H9 (cell line): ENCODE measurements around the gene ACTL8. TPM values are rescaled to one million over a fixed set of nuclear protein-coding genes. Genes with fewer than 3 reads are reported as not detected.

ENCODE experiments used
- DNase-seq: peaks from one replicate; pipeline ENCODE4 v3.0.0-alpha.2; 2017
- H2AFZ ChIP-seq: one replicate; pipeline ENCODE4 v1.6.1; 2013; ENCODE audit warnings: mild to moderate bottlenecking, low read length, control low read depth, moderate library complexity
- H2AK5ac ChIP-seq: 2 replicates; pipeline ENCODE4 v1.6.1; 2013; ENCODE audit warnings: low read length, control low read depth, mixed read lengths; ENCODE audit not compliant: insufficient read length
- H2BK120ac ChIP-seq: one replicate; pipeline ENCODE4 v1.6.1; 2013; ENCODE audit warnings: low read depth, mild to moderate bottlenecking, low read length, control low read depth, inconsistent platforms; ENCODE audit not compliant: poor library complexity, severe bottlenecking
- H2BK12ac ChIP-seq: 2 replicates; pipeline ENCODE4 v1.6.1; 2013; ENCODE audit warnings: low read length, control low read depth, mixed read lengths, low read depth; ENCODE audit not compliant: insufficient read length
- H2BK15ac ChIP-seq: 2 replicates; pipeline ENCODE4 v1.6.1; 2013; ENCODE audit warnings: low read depth, low read length, control low read depth
- H2BK20ac ChIP-seq: one replicate; pipeline ENCODE4 v1.6.1; 2013; ENCODE audit warnings: low read depth, mild to moderate bottlenecking, low read length, control low read depth, inconsistent platforms; ENCODE audit not compliant: poor library complexity, severe bottlenecking
- H2BK5ac ChIP-seq: 2 replicates; pipeline ENCODE4 v1.6.1; 2013; ENCODE audit warnings: low read length, control low read depth, mixed read lengths; ENCODE audit not compliant: insufficient read length
- H3K14ac ChIP-seq: 2 replicates; pipeline ENCODE4 v1.6.1; 2013; ENCODE audit warnings: low read length, control low read depth; ENCODE audit not compliant: insufficient read depth
- H3K18ac ChIP-seq: 2 replicates; pipeline ENCODE4 v1.6.1; 2013; ENCODE audit warnings: low read depth, mild to moderate bottlenecking, mixed read lengths, low read length, control low read depth; ENCODE audit not compliant: insufficient read length
- H3K23ac ChIP-seq: 2 replicates; pipeline ENCODE4 v1.6.1; 2013; ENCODE audit warnings: low read length, control low read depth, mixed read lengths, low read depth; ENCODE audit not compliant: insufficient read length
- H3K23me2 ChIP-seq: 2 replicates; pipeline ENCODE4 v1.6.1; 2013; ENCODE audit warnings: low read depth, mild to moderate bottlenecking, mixed read lengths, low read length, control low read depth; ENCODE audit not compliant: insufficient read length, poor library complexity, severe bottlenecking
- H3K27ac ChIP-seq: 2 replicates; pipeline ENCODE4 v1.5.1; 2013; ENCODE audit warnings: low read length, control low read depth, mixed read lengths, low read depth; ENCODE audit not compliant: insufficient read length
- H3K27me3 ChIP-seq: 2 replicates; pipeline ENCODE4 v1.6.1; 2013; ENCODE audit warnings: low read length, control low read depth, inconsistent platforms; ENCODE audit not compliant: insufficient read depth
- H3K4ac ChIP-seq: 2 replicates; pipeline ENCODE4 v1.6.1; 2013; ENCODE audit warnings: low read depth, mild to moderate bottlenecking, control low read depth, inconsistent platforms, low read length, moderate library complexity
- H3K4me1 ChIP-seq: 2 replicates; pipeline ENCODE4 v1.6.1; 2013; ENCODE audit warnings: low read length, control low read depth, inconsistent platforms; ENCODE audit not compliant: insufficient read depth
- H3K4me2 ChIP-seq: 2 replicates; pipeline ENCODE4 v1.6.1; 2013; ENCODE audit warnings: low read length, control low read depth, mixed read lengths; ENCODE audit not compliant: insufficient read length, insufficient read depth
- H3K56ac ChIP-seq: 2 replicates; pipeline ENCODE4 v1.6.1; 2013; ENCODE audit warnings: low read depth, mild to moderate bottlenecking, mixed read lengths, low read length, control low read depth; ENCODE audit not compliant: insufficient read length
- H3K79me1 ChIP-seq: 2 replicates; pipeline ENCODE4 v1.6.1; 2013; ENCODE audit warnings: low read depth, mild to moderate bottlenecking, moderate library complexity, low read length, control low read depth, inconsistent platforms; ENCODE audit not compliant: insufficient read depth, poor library complexity, severe bottlenecking
- H3K79me2 ChIP-seq: 2 replicates; pipeline ENCODE4 v1.6.1; 2013; ENCODE audit warnings: low read length, control low read depth, inconsistent platforms; ENCODE audit not compliant: insufficient read depth
- H3K9ac ChIP-seq: 2 replicates; pipeline ENCODE4 v1.6.1; 2013; ENCODE audit warnings: low read length, control low read depth, mixed read lengths; ENCODE audit not compliant: insufficient read length; ENCODE audit errors: extremely low read depth
- H3K9me3 ChIP-seq: one replicate; pipeline ENCODE4 v1.6.1; 2013; ENCODE audit warnings: low read depth, low read length, inconsistent platforms; ENCODE audit not compliant: control insufficient read depth
- H3T11ph ChIP-seq: one replicate; pipeline ENCODE4 v1.6.1; 2013; ENCODE audit warnings: mild to moderate bottlenecking, low read length, control low read depth, inconsistent platforms
- H4K20me1 ChIP-seq: one replicate; pipeline ENCODE4 v1.6.1; 2013; ENCODE audit not compliant: control insufficient read depth, insufficient read length, insufficient read depth
- H4K5ac ChIP-seq: 2 replicates; pipeline ENCODE4 v1.6.1; 2013; ENCODE audit warnings: low read depth, mild to moderate bottlenecking, mixed read lengths, low read length, control low read depth; ENCODE audit not compliant: insufficient read length
- H4K8ac ChIP-seq: replicated peaks from 2 replicates; pipeline ENCODE4 v1.6.1; 2013; ENCODE audit warnings: low read length, control low read depth, mixed read lengths, low read depth; ENCODE audit not compliant: insufficient read length
- H4K91ac ChIP-seq: 2 replicates; pipeline ENCODE4 v1.6.1; 2013; ENCODE audit warnings: low read depth, mild to moderate bottlenecking, moderate library complexity, mixed read lengths, low read length, control low read depth; ENCODE audit not compliant: insufficient read length
- H3K27ac Mint-ChIP-seq, 3 experiments: 2 replicates in 2 of 3; 3 replicates in 1 of 3; pipeline ENCODE4 v1.8.0; 2020 to 2021; ENCODE audit warnings: mixed read lengths in 3 of 3, mild to moderate bottlenecking in 1 of 3, moderate library complexity in 1 of 3
- H3K27me3 Mint-ChIP-seq: 2 replicates; pipeline ENCODE4 v1.8.0; 2021; ENCODE audit warnings: low read depth, mild to moderate bottlenecking, moderate library complexity, mixed read lengths
- H3K36me3 Mint-ChIP-seq, 3 experiments: 2 replicates in 2 of 3; 3 replicates in 1 of 3; pipeline ENCODE4 v1.8.0; 2020 to 2021; ENCODE audit warnings: low read depth in 3 of 3, mixed read lengths in 3 of 3; ENCODE audit not compliant: insufficient read depth in 1 of 3
- H3K4me1 Mint-ChIP-seq, 2 experiments: 2 replicates each; pipeline ENCODE4 v1.8.0; 2020; ENCODE audit warnings: mixed read lengths in 2 of 2
- H3K4me3 Mint-ChIP-seq, 2 experiments: 2 replicates in 1 of 2; 3 replicates in 1 of 2; pipeline ENCODE4 v1.8.0; 2020 to 2021; ENCODE audit warnings: mild to moderate bottlenecking in 2 of 2, mixed read lengths in 2 of 2, moderate library complexity in 1 of 2
- H3K9me3 Mint-ChIP-seq, 2 experiments: 2 replicates in 1 of 2; 3 replicates in 1 of 2; pipeline ENCODE4 v1.8.0; 2020; ENCODE audit warnings: mild to moderate bottlenecking in 2 of 2, mixed read lengths in 2 of 2, moderate library complexity in 1 of 2
- CTCF ChIP-seq: fragments of 200-600 bp; sonication (generic); conservative IDR thresholded peaks from 3 replicates; pipeline ENCODE4 v1.8.0; 2021; ENCODE audit warnings: antibody characterized with exemption, mild to moderate bottlenecking
- WGBS: extraction: QIAGEN DNeasy Blood & Tissue Kit; methylation state at CpG from one replicate; pipeline ENCODE4 v1.1.7; 2013; ENCODE audit warnings: missing lambda C conversion rate, low lambda C conversion rate, mixed read lengths; ENCODE audit not compliant: insufficient read length; ENCODE audit errors: extremely low coverage; 5-methylcytosine and 5-hydroxymethylcytosine counted together
- total RNA-seq: library from RNA; stranded (reverse); gene quantifications from 2 replicates; pipeline ENCODE4 v1.2.1, GENCODE V29; 2021

ACTL8 gene
- total RNA-seq, 1 experiment from 2014 or later, result not detected

- peaks cover 13% of the 10 kb centered on the region for H3K27me3 Mint-ChIP-seq
- Histone ChIP-seq H4K8ac (no peak overlapping the region), H3T11ph (no peak overlapping the region), H2BK5ac (no peak overlapping the region), H3K18ac (no peak overlapping the region), H3K56ac (no peak overlapping the region), H3K27ac (no peak overlapping the region), H2AK5ac (no peak overlapping the region), H2BK120ac (no peak overlapping the region), H4K20me1 (no peaks in the 10 kb centered on the region), H3K23me2 (no peaks in the 10 kb centered on the region), H4K5ac (no peak overlapping the region), H3K27me3 (no peaks in the 10 kb centered on the region; the same call in 1 of the 2 replicates), H4K91ac (no peak overlapping the region), H3K79me1 (no peaks in the 10 kb centered on the region), H3K9ac (no peak overlapping the region), H3K14ac (no peak overlapping the region), H3K79me2 (no peaks in the 10 kb centered on the region), H2AFZ (no peak overlapping the region), H3K9me3 (no peaks in the 10 kb centered on the region), H2BK20ac (no peak overlapping the region), H3K4me2 (no peak overlapping the region), H3K4ac (no peak overlapping the region), H3K23ac (no peak overlapping the region), H2BK15ac (no peak overlapping the region), H2BK12ac (no peak overlapping the region), H3K4me1 (no peaks in the 10 kb centered on the region)
- peak; percentile 80 for TF ChIP-seq CTCF
- DNase-seq, result peak; percentile 69
- H3K4me1 Mint-ChIP-seq, result peaks cover 0 to 16% of the 10 kb centered on the region in 2 experiments; a peak in 3 of 4 replicates
- WGBS, result no CpG with 5 or more reads among the region's 16 CpGs
- H3K4me3 Mint-ChIP-seq, result no peak overlapping the region
- H3K27ac Mint-ChIP-seq, result no peak overlapping the region
- H3K9me3 Mint-ChIP-seq, result no peaks in the 10 kb centered on the region
- H3K36me3 Mint-ChIP-seq, result no peaks in the 10 kb centered on the region
Measured at GRCh38 chr1:17826165-17826488, 71.0 kb downstream of the ACTL8 start.
